ENCODE data around the gene KLRC4.
"Not testable (repeated sequence)": the region's sequence is repeated elsewhere in the genome, so short reads cannot be mapped to it uniquely, and the experiment has no call there.

- not testable (repeated sequence) for TF ChIP-seq CTCF (IDR thresholded peaks at IDR 0.05; ENCODE audit: poor library complexity, severe bottlenecking); REST (IDR thresholded peaks at IDR 0.05; ENCODE audit: borderline replicate concordance); EZH2 (IDR thresholded peaks at IDR 0.05; ENCODE audit: borderline replicate concordance, insufficient read depth, low read length, poor library complexity, severe bottlenecking); POLR2AphosphoS5 (IDR thresholded peaks at IDR 0.05); EP300 (conservative IDR thresholded peaks at IDR 0.05; ENCODE audit: poor library complexity, severe bottlenecking)
These were observed 30.8 kb downstream of the KLRC4 start for GRCh38 chr12:10378737-10379136.
